ENCODE results near the gene SAG.

The SAG gene

GRCh38 chr2:233341296-233341695 lies 33.7 kb downstream of the SAG start:
- Histone ChIP-seq H2AK5ac (ENCODE audit: low read length) (no peak overlapping the region), H3K4me3 (ENCODE audit: low read depth, low read length) (no peak overlapping the region), H2BK12ac (ENCODE audit: low read length) (no peak overlapping the region), H3K36me3 (ENCODE audit: control insufficient read depth in 1 of 2, insufficient read depth in 2 of 2, low read length in 2 of 2) (no peaks in the 10 kb centered on the region), H3K23ac (ENCODE audit: low read length) (no peak overlapping the region), H2AFZ (ENCODE audit: insufficient read depth, low read length, poor library complexity) (no peak overlapping the region), H3K4ac (ENCODE audit: low read depth, low read length) (no peak overlapping the region), H3K9ac (ENCODE audit: low read length) (no peak overlapping the region), H3K18ac (ENCODE audit: low read length) (no peak overlapping the region), H2BK120ac (ENCODE audit: insufficient read depth, low read length, poor library complexity) (no peak overlapping the region), H3K14ac (ENCODE audit: low read length) (no peak overlapping the region), H4K8ac (ENCODE audit: low read depth, low read length) (no peak overlapping the region), H2BK5ac (ENCODE audit: low read depth, low read length, poor library complexity) (no peak overlapping the region), H3K4me2 (ENCODE audit: low read length) (no peak overlapping the region), H4K12ac (ENCODE audit: low read depth, low read length) (no peak overlapping the region), H3K27ac (ENCODE audit: low read depth, low read length) (no peak overlapping the region), H3K79me1 (ENCODE audit: low read length) (no peaks in the 10 kb centered on the region), H4K91ac (ENCODE audit: low read depth, low read length) (no peak overlapping the region), H3K27me3 (ENCODE audit: insufficient read depth, low read length) (no peaks in the 10 kb centered on the region), H3K9me3 (ENCODE audit: insufficient read depth, low read depth, low read length) (no peaks in the 10 kb centered on the region), H3K79me2 (ENCODE audit: control insufficient read depth, insufficient read depth, low read length, poor library complexity) (no peaks in the 10 kb centered on the region), H3K4me1 (ENCODE audit: control insufficient read depth in 1 of 2, insufficient read depth in 2 of 2, low read length in 2 of 2) (no peaks in the 10 kb centered on the region)
- WGBS (ENCODE audit: extremely low coverage, insufficient coverage, insufficient read length) = no CpG with 5 or more reads among the region's 3 CpGs
- DNase-seq = no peak

- H3K79me2 ChIP-seq (ENCODE audit: control insufficient read depth, insufficient read depth, low read length, poor library complexity) = no peaks in the 10 kb centered on the region
- H3K18ac ChIP-seq (ENCODE audit: low read length) = no peak overlapping the region
- no peak overlapping the region for H4K8ac ChIP-seq (ENCODE audit: low read depth, low read length)
- H2AFZ ChIP-seq (ENCODE audit: insufficient read depth, low read length, poor library complexity) = no peak overlapping the region
- H4K91ac ChIP-seq (ENCODE audit: low read depth, low read length) = no peak overlapping the region
- H3K14ac ChIP-seq (ENCODE audit: low read length) = no peak overlapping the region
- H3K4me2 ChIP-seq (ENCODE audit: low read length) = no peak overlapping the region
- no peak overlapping the region for H3K4me3 ChIP-seq (ENCODE audit: low read depth, low read length)
- WGBS (ENCODE audit: extremely low coverage, insufficient coverage, insufficient read length) = no CpG with 5 or more reads among the region's 5 CpGs
- H4K12ac ChIP-seq (ENCODE audit: low read depth, low read length) = no peak overlapping the region
- no peak overlapping the region for H3K9ac ChIP-seq (ENCODE audit: low read length)
- no peak overlapping the region for H3K23ac ChIP-seq (ENCODE audit: low read length)
- H2BK120ac ChIP-seq (ENCODE audit: insufficient read depth, low read length, poor library complexity) = no peak overlapping the region
- DNase-seq = no peak
- no peak overlapping the region for H3K4ac ChIP-seq (ENCODE audit: low read depth, low read length)
- no peak overlapping the region for H2BK5ac ChIP-seq (ENCODE audit: low read depth, low read length, poor library complexity)
- H2AK5ac ChIP-seq (ENCODE audit: low read length) = no peak overlapping the region
- H3K79me1 ChIP-seq (ENCODE audit: low read length) = no peaks in the 10 kb centered on the region
- H3K27ac ChIP-seq (ENCODE audit: low read depth, low read length) = no peak overlapping the region
- H3K4me1 ChIP-seq (ENCODE audit: control insufficient read depth in 1 of 2, insufficient read depth in 2 of 2, low read length in 2 of 2) = no peaks in the 10 kb centered on the region
- H3K36me3 ChIP-seq (ENCODE audit: control insufficient read depth in 1 of 2, insufficient read depth in 2 of 2, low read length in 2 of 2) = no peaks in the 10 kb centered on the region
- H3K27me3 ChIP-seq (ENCODE audit: insufficient read depth, low read length) = no peaks in the 10 kb centered on the region
- H2BK12ac ChIP-seq (ENCODE audit: low read length) = no peak overlapping the region
- no peaks in the 10 kb centered on the region for H3K9me3 ChIP-seq (ENCODE audit: insufficient read depth, low read depth, low read length)
Observed at GRCh38 chr2:233342301-233342700, 34.7 kb downstream of the SAG start.

- H3K14ac ChIP-seq (ENCODE audit: low read length) = no peak overlapping the region
- H2BK120ac ChIP-seq (ENCODE audit: insufficient read depth, low read length, poor library complexity) = no peak overlapping the region
- H3K79me1 ChIP-seq (ENCODE audit: low read length) = no peaks in the 10 kb centered on the region
- no peak overlapping the region for H2BK12ac ChIP-seq (ENCODE audit: low read length)
- H2BK5ac ChIP-seq (ENCODE audit: low read depth, low read length, poor library complexity) = no peak overlapping the region
- no peak overlapping the region for H4K12ac ChIP-seq (ENCODE audit: low read depth, low read length)
- no peak overlapping the region for H3K4me3 ChIP-seq (ENCODE audit: low read depth, low read length)
- H3K9ac ChIP-seq (ENCODE audit: low read length) = no peak overlapping the region
- no peak overlapping the region for H3K4ac ChIP-seq (ENCODE audit: low read depth, low read length)
- H3K36me3 ChIP-seq (ENCODE audit: control insufficient read depth in 1 of 2, insufficient read depth in 2 of 2, low read length in 2 of 2) = no peaks in the 10 kb centered on the region
- H2AFZ ChIP-seq (ENCODE audit: insufficient read depth, low read length, poor library complexity) = no peak overlapping the region
- no peaks in the 10 kb centered on the region for H3K79me2 ChIP-seq (ENCODE audit: control insufficient read depth, insufficient read depth, low read length, poor library complexity)
- H2AK5ac ChIP-seq (ENCODE audit: low read length) = no peak overlapping the region
- no peak overlapping the region for H4K91ac ChIP-seq (ENCODE audit: low read depth, low read length)
- H3K4me2 ChIP-seq (ENCODE audit: low read length) = no peak overlapping the region
- DNase-seq = no peak
- no peak overlapping the region for H3K23ac ChIP-seq (ENCODE audit: low read length)
- H3K27me3 ChIP-seq (ENCODE audit: insufficient read depth, low read length) = no peaks in the 10 kb centered on the region
- WGBS (ENCODE audit: extremely low coverage, insufficient coverage, insufficient read length) = no CpG with 5 or more reads among the region's 15 CpGs
- no peak overlapping the region for H4K8ac ChIP-seq (ENCODE audit: low read depth, low read length)
- H3K4me1 ChIP-seq (ENCODE audit: control insufficient read depth in 1 of 2, insufficient read depth in 2 of 2, low read length in 2 of 2) = no peaks in the 10 kb centered on the region
- H3K9me3 ChIP-seq (ENCODE audit: insufficient read depth, low read depth, low read length) = no peaks in the 10 kb centered on the region
- H3K27ac ChIP-seq (ENCODE audit: low read depth, low read length) = no peak overlapping the region
- H3K18ac ChIP-seq (ENCODE audit: low read length) = no peak overlapping the region
Observed at GRCh38 chr2:233343171-233343705, 35.6 kb downstream of the SAG start.

- H2AK5ac ChIP-seq (ENCODE audit: low read length) = no peak overlapping the region
- no peak overlapping the region for H2BK12ac ChIP-seq (ENCODE audit: low read length)
- no peak overlapping the region for H4K91ac ChIP-seq (ENCODE audit: low read depth, low read length)
- no peak overlapping the region for H3K14ac ChIP-seq (ENCODE audit: low read length)
- H3K23ac ChIP-seq (ENCODE audit: low read length) = no peak overlapping the region
- H3K27ac ChIP-seq (ENCODE audit: low read depth, low read length) = no peak overlapping the region
- no peaks in the 10 kb centered on the region for H3K79me2 ChIP-seq (ENCODE audit: control insufficient read depth, insufficient read depth, low read length, poor library complexity)
- H3K18ac ChIP-seq (ENCODE audit: low read length) = no peak overlapping the region
- H3K4me3 ChIP-seq (ENCODE audit: low read depth, low read length) = no peak overlapping the region
- no peaks in the 10 kb centered on the region for H3K36me3 ChIP-seq (ENCODE audit: control insufficient read depth in 1 of 2, insufficient read depth in 2 of 2, low read length in 2 of 2)
- H3K27me3 ChIP-seq (ENCODE audit: insufficient read depth, low read length) = no peaks in the 10 kb centered on the region
- H3K9me3 ChIP-seq (ENCODE audit: insufficient read depth, low read depth, low read length) = peaks cover 2% of the 10 kb centered on the region
- no peak overlapping the region for H3K4me2 ChIP-seq (ENCODE audit: low read length)
- no peak overlapping the region for H4K8ac ChIP-seq (ENCODE audit: low read depth, low read length)
- no CpG with 5 or more reads among the region's 12 CpGs for WGBS (ENCODE audit: extremely low coverage, insufficient coverage, insufficient read length)
- peaks cover 6 to 10% of the 10 kb centered on the region in 2 experiments for H3K4me1 ChIP-seq (ENCODE audit: control insufficient read depth in 1 of 2, insufficient read depth in 2 of 2, low read length in 2 of 2)
- H2BK5ac ChIP-seq (ENCODE audit: low read depth, low read length, poor library complexity) = no peak overlapping the region
- no peak overlapping the region for H2AFZ ChIP-seq (ENCODE audit: insufficient read depth, low read length, poor library complexity)
- H3K9ac ChIP-seq (ENCODE audit: low read length) = no peak overlapping the region
- no peaks in the 10 kb centered on the region for H3K79me1 ChIP-seq (ENCODE audit: low read length)
- no peak overlapping the region for H4K12ac ChIP-seq (ENCODE audit: low read depth, low read length)
- no peak for DNase-seq
- no peak overlapping the region for H2BK120ac ChIP-seq (ENCODE audit: insufficient read depth, low read length, poor library complexity)
- no peak overlapping the region for H3K4ac ChIP-seq (ENCODE audit: low read depth, low read length)
Observed at GRCh38 chr2:233346376-233346775, 38.8 kb downstream of the SAG start.
